ENCODE results near the gene SEMA4G.

DNA sequence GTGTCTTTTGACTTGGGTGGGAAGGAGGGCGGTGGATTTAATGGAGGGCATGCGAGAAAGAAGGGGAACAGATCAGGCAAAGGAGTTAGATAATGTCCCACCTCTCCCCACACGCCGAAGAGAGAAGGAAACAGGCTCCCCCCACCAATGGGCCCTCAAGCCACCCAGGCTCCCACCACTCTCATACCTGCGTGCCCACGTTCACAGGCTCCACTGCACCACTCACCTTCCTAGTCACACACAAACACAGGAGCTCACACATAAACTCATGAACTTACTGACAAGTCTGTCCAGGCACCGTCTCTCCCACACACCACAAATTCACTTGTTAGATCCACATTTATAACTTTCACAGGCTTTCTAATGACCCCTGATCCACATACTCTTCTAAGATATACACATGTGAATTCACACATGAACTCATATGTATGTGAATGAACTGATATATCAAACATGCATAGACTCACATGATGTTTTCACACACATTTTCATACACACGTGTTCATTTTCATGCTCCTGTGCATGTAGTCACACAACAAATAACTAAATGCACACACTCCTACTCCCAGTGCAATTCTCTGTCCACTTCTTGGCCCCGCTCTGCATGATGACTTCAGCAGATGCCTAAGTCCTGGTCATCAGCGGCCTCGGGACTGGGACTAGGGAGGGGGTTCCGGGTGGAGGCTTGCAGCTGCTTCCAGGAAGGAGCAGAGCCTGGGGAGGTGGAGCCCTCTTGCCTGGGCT, 31.8 kb downstream of the SEMA4G start:
- TF ChIP-seq ARNTL (CRISPR knock-in tag; IDR thresholded peaks at IDR 0.05; ENCODE audit: borderline replicate concordance, low read depth), result no peak
- TF ChIP-seq BACH2 (CRISPR knock-in tag; IDR thresholded peaks at IDR 0.05; ENCODE audit: borderline replicate concordance), result no peak
- TF ChIP-seq, protein P1, sequence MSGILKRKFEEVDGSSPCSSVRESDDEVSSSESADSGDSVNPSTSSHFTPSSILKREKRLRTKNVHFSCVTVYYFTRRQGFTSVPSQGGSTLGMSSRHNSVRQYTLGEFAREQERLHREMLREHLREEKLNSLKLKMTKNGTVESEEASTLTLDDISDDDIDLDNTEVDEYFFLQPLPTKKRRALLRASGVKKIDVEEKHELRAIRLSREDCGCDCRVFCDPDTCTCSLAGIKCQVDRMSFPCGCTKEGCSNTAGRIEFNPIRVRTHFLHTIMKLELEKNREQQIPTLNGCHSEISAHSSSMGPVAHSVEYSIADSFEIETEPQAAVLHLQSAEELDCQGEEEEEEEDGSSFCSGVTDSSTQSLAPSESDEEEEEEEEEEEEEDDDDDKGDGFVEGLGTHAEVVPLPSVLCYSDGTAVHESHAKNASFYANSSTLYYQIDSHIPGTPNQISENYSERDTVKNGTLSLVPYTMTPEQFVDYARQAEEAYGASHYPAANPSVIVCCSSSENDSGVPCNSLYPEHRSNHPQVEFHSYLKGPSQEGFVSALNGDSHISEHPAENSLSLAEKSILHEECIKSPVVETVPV (CRISPR knock-in tag; IDR thresholded peaks at IDR 0.05), result no peak
- no peak for TF ChIP-seq RARB (CRISPR knock-in tag; IDR thresholded peaks at IDR 0.05)
- no peak for TF ChIP-seq TOX (CRISPR knock-in tag; IDR thresholded peaks at IDR 0.05; ENCODE audit: borderline replicate concordance)
- TF ChIP-seq GLIS3 (CRISPR knock-in tag; IDR thresholded peaks at IDR 0.05), result no peak

All from SK-N-SH treated with all-trans-retinoic acid at 6 μM for 48 hours (cell line).